ENCODE measurements around the gene LARP4B.

DNA sequence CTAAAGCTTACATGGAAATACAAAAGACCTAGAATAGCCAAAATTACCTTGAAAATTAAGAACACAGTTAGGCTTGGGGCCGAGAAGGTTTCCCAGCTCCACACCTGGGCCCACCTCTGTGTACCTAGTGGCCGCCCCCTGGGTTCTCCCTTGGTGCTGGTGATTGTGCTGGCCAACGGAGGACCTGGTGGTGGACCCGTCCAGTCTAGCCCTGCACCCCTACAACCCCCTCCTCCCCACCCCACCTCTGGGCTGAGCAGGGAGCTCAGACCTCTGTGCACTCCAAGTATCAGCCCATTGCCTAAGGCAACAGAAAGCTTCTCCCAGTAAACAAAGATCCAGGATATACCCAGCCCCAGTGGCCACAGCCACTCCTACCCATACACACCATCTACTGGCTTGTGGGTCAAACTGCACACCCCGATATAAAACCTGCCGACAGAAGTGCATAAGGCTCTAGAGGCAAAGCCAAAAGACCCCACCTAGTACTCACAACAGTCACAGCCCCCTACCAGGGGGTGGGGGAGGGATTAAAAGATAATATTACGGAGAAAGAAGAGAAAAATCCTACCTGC lies 137.0 kb downstream of the LARP4B start:
- TF ChIP-seq EZH2 (IDR thresholded peaks at IDR 0.05; ENCODE audit: borderline replicate concordance, insufficient read depth, low read depth, low read length, poor library complexity, severe bottlenecking), result no peak
- TF ChIP-seq, protein P1, sequence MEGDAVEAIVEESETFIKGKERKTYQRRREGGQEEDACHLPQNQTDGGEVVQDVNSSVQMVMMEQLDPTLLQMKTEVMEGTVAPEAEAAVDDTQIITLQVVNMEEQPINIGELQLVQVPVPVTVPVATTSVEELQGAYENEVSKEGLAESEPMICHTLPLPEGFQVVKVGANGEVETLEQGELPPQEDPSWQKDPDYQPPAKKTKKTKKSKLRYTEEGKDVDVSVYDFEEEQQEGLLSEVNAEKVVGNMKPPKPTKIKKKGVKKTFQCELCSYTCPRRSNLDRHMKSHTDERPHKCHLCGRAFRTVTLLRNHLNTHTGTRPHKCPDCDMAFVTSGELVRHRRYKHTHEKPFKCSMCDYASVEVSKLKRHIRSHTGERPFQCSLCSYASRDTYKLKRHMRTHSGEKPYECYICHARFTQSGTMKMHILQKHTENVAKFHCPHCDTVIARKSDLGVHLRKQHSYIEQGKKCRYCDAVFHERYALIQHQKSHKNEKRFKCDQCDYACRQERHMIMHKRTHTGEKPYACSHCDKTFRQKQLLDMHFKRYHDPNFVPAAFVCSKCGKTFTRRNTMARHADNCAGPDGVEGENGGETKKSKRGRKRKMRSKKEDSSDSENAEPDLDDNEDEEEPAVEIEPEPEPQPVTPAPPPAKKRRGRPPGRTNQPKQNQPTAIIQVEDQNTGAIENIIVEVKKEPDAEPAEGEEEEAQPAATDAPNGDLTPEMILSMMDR (IDR thresholded peaks at IDR 0.05), result no peak

Measured in B cell (primary cell).